Stimulated activated CD4-positive, alpha-beta T cell treated with anti-CD3 and anti-CD28 coated beads, Interleukin-4, amount 100 ng/mL, for 1 hour (primary cell): ENCODE results near the gene NEO1.
"Not testable (repeated sequence)": the region's sequence is repeated elsewhere in the genome, so short reads cannot be mapped to it uniquely, and the experiment has no call there.

ENCODE experiments used
- DNase-seq: peaks from one replicate; pipeline ENCODE4 v3.0.0-alpha.2; 2020

NEO1 gene

GRCh38 chr15:73150831-73151230, 98.6 kb downstream of the NEO1 start:
- no peak for DNase-seq

DNA sequence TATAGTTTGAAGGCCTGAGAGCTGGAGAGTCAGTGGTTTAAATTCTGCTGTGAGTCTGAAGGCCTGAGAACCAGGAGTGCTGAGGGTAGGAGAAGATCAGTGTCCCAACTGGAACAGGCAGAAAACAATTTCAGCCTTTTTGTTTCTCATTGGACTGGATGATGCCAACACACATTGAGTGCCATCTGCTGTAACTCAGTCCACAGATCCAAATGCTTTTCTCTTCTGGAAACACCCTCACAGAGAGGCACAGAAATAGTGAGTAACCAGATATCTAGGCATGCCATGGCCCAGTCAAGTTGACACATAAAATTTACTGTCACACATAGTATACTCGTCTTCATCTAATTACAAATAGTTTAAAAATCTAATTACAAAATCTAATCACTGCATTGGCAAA, 100.8 kb downstream of the NEO1 start:
- DNase-seq = no peak

DNA sequence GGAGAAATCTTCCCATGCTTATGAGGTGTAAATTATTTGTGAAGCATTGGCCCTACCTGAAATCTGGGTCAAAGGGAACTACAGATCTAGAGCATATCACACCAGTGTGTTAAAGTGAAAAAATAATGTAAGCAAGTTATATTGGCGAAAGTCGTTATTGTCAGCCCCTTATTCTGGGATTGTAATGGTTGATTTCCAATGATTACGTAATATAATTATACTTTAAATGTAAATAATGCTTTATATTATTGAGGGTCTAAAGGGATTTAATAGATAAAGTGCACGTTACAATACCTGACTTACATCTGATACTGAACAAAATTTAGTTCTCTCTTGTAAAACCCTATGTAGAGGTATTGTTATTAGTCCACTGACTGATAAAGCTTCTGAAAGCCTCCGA, 101.2 kb downstream of the NEO1 start:
- DNase-seq = no peak

GRCh38 chr15:73156431-73157191, 104.3 kb downstream of the NEO1 start:
- no peak for DNase-seq

- no peak for DNase-seq
Measured at GRCh38 chr15:73161546-73161945, 109.3 kb downstream of the NEO1 start.

DNA sequence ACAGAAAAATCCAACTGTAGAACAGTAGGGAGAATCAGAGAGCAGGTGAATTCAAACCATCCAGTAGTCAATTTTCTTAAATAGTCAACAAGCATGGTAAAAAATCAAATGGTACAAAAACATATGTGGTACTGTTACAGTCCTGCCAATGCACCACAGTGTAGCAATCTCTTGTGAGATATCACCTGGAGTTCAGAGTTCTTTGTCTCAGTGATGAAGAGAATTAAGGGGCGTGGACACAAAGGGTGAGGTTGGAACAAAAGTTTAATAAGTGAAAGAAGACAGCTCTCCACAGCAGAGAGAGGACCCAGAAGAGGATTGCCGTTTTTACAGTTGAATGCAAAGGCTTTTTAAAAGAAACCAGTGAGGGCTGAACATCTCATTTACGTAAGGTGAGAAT, 113.2 kb downstream of the NEO1 start:
- no peak for DNase-seq

GRCh38 chr15:73165844-73166243, 113.6 kb downstream of the NEO1 start:
- DNase-seq = no peak

DNA sequence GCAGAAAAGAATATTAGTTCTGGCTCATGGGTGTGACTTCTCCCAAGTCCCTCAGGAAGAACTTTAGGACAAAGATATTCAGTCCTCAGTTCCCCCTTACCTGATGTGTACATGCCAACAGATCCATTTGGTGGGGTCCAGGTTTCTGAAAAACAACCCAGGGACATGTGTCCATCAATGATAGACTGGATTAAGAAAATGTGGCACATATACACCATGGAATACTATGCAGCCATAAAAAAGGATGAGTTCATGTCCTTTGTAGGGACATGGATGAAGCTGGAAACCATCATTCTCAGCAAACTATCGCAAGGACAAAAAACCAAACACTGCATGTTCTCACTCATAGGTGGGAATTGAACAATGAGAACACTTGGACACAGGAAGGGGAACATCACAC, 114.4 kb downstream of the NEO1 start:
- not testable (repeated sequence) for DNase-seq

- DNase-seq = no peak
Measured at GRCh38 chr15:73168487-73168886, 116.2 kb downstream of the NEO1 start.

- no peak for DNase-seq
Measured at GRCh38 chr15:73171711-73172110, 119.4 kb downstream of the NEO1 start.

DNA sequence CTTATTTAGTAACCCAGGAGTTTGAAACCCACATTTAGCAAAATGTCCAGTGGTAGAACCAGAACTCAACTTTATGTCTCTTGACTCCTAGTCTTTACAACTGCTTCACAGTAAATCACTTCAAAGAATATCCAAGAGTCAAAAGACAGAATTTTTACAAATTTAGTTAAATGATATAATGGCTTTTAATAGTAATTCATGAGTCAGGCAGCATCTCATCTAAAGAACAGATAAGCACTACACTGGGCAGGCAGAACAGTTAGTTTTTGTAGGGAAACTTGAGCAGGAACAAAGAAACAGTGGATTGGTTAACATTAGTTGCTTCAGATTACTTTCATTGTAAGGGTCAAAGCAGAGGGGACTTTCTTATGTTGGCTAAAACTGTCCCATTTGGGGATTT, 120.2 kb downstream of the NEO1 start:
- no peak for DNase-seq

GRCh38 chr15:73174171-73174570, 121.9 kb downstream of the NEO1 start:
- no peak for DNase-seq

DNA sequence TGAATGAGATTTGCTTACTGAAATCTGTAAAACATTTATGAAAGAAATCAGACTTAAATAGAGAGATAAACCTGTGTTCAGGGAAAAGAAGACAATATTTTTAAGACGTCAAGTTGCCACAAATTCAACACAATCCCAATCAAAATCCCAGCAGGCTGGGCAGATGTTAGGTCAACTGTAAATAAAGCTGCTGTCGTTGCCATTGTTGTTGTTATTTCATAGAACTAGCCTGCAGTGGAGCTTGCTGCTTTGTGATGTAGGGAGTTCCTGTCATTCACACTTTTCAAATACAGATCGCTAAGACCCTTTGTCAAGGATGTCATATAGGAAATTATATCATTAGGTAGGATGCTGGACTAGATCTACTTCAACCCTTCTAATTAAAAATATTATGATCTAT, 123.1 kb downstream of the NEO1 start:
- DNase-seq = no peak

DNA sequence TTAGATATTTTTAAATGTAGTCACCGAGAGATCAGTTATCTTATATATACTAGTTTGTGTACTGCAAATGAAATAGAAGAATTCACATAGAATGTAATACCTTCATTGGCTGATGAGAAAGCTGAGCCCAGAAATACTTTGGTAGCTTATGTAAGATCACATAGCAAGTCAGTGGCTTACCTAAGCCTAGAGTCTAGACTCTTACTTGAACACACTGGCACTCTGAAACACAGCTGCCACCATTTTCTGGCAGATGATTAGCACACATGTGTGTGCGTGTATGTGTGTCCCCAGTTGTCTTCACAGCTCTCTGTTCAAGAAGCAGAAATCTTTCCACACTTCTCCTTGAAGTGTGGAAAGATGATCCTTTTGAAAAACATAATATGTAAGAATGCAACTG, 124.3 kb downstream of the NEO1 start:
- no peak for DNase-seq

GRCh38 chr15:73183071-73183470, 130.8 kb downstream of the NEO1 start:
- DNase-seq = no peak

DNA sequence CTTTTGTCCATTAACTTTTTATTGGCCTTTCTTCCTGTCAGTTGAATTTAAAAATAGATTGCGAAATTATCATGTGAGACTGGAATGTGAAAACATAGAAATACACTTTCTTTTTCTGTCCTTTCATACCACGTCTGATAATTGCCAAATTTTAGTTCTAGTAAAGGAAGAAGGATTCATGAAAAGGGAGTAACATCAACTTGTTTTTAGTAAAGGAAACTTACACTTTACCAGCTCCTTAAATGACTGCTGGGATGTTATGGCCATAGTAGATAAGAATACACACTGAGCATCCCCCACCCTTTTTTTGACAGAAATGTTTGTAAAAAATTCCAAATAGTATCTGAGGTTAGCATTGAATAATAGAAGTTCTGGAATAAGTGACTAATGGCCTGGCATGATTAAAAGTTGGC, 137.9 kb downstream of the NEO1 start:
- no peak for DNase-seq

DNA sequence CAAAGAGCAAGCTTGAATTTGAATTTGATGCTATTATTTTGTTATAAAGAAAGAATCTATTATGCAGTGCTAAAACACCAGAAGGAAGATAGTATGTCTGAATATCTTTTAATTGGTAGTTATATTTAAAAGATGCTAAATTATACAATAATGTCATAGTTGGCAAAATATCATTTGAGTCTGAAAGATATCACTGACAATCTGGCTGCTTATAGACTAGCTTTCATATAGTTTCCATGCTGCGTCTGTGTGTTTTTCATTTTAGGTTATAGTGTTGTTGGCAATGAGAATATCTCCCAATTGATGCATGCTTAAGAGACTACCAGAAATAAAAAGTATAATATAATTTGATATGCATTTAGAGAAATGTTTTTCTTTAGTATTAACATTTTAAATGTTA, 142.9 kb downstream of the NEO1 start:
- DNase-seq = no peak

- no peak for DNase-seq
Measured at GRCh38 chr15:73196113-73196512, 143.8 kb downstream of the NEO1 start.

GRCh38 chr15:73200339-73200738, 148.1 kb downstream of the NEO1 start:
- DNase-seq = no peak

DNA sequence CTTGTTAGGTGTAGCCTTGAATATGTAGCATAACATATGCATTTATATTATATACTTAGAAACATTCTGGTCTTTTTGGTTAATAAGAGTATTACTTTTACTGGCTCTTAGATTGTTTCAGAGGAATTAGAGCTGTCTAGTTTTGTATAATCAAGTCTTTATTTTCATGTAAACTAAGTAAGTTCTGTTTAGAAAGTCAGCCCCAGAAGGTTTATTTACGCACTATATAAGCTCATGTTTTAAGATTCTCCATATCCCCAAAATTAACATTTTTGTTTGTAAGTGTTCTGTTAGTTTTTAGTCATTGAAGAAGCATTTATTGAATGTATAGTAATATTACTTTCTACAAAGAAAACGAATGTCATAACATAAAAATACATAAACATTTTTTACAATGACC, 158.4 kb downstream of the NEO1 start:
- no peak for DNase-seq

GRCh38 chr15:73212424-73212823, 160.2 kb downstream of the NEO1 start:
- DNase-seq = no peak

- not testable (repeated sequence) for DNase-seq
Measured at GRCh38 chr15:73221450-73221849, 169.2 kb downstream of the NEO1 start.

GRCh38 chr15:73225358-73226015, 173.2 kb downstream of the NEO1 start:
- peak; percentile 4 for DNase-seq

DNA sequence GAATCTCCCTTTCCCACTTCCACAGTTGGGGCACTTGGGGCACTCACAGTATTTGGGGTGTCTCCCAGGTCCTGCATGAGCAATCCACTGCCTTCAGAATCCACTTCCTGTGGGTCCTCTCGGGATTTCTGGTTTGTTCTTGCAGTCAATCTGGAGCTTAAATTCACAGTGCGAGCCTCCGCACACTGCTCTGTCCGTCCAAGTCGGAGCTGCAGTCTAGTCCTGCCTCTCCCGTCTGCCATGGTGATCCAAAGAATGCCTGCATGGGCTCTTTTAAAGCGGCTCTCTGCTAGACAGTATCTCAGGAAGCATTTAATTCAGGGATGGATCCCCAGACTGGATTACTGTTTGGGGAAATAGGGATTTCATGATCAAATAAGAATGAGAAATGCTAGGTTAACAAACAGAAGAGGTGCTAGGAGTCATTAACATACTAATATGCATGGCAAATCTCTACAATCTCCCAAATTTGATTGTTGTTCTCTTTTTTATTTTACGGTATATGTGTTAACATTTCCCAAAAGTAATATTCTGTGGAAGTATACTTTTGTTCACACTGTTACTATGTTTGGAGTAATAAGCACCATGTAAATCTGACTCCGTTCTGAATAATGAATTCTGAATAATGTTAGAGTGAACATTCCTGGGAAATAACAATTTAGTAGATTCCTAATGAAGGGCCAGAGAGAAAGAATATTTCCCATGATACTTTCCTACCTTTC, 174.0 kb downstream of the NEO1 start:
- DNase-seq = no peak
